H1 (cell line): Measurements from ENCODE around the gene MSH5. TPM values are rescaled to one million over a fixed set of nuclear protein-coding genes. Genes with fewer than 3 reads are reported as not detected.

Experiments used
- CTCF ChIA-PET: fragments of 300-600 bp; sonication (Branson Sonifier 250); formaldehyde crosslinking; loops from one replicate; lab custom pipeline; 2021; ENCODE audit not compliant: partially characterized antibody; lab: Charles Lee
- POLR2A ChIA-PET: fragments of 300-600 bp; sonication (Branson Sonifier 250); formaldehyde crosslinking; loops from one replicate; lab custom pipeline; 2021; ENCODE audit warnings: inconsistent platforms; ENCODE audit not compliant: partially characterized antibody; lab: Charles Lee
- DNase-seq, 2 experiments: peaks; one replicate each; pipeline versions ENCODE4 v3.0.0 to v3.0.0-alpha.2; 2010 to 2022; ENCODE audit warnings: low spot score in 2 of 2, low read depth in 1 of 2, mixed read lengths in 1 of 2
- FAIRE-seq: peaks from 2 replicates; lab custom pipeline; 2011; peaks lifted over from hg19 to GRCh38; lab: Jason Lieb, UNC
- H2AFZ ChIP-seq: 2 replicates; pipeline ENCODE4 v1.8.1; 2012; ENCODE audit warnings: low read length, inconsistent platforms
- H2AK5ac ChIP-seq: 2 replicates; pipeline ENCODE4 v1.6.1; 2013; ENCODE audit warnings: low read depth, low read length
- H2BK120ac ChIP-seq: replicated peaks from 2 replicates; pipeline ENCODE3; 2013; ENCODE audit warnings: low read depth, low read length, inconsistent platforms
- H2BK12ac ChIP-seq: 2 replicates; pipeline ENCODE4 v1.6.1; 2013; ENCODE audit warnings: low read depth, low read length
- H2BK15ac ChIP-seq: 2 replicates; pipeline ENCODE4 v1.6.1; 2013; ENCODE audit warnings: low read length
- H2BK20ac ChIP-seq: 2 replicates; pipeline ENCODE4 v1.6.1; 2013; ENCODE audit warnings: low read length
- H2BK5ac ChIP-seq: 2 replicates; pipeline ENCODE4 v1.6.1; 2013; ENCODE audit warnings: low read depth, low read length
- H3K14ac ChIP-seq: 2 replicates; pipeline ENCODE4 v1.6.1; 2013; ENCODE audit warnings: inconsistent platforms; ENCODE audit not compliant: insufficient read length
- H3K18ac ChIP-seq: 2 replicates; pipeline ENCODE4 v1.6.1; 2013; ENCODE audit warnings: low read length; ENCODE audit errors: extremely low read depth
- H3K23ac ChIP-seq: 2 replicates; pipeline ENCODE4 v1.6.1; 2013; ENCODE audit warnings: inconsistent platforms; ENCODE audit not compliant: insufficient read length
- H3K23me2 ChIP-seq: 2 replicates; pipeline ENCODE4 v1.6.1; 2013; ENCODE audit warnings: low read depth, low read length
- H3K27ac ChIP-seq: 2 replicates; pipeline ENCODE4 v1.6.1; 2011; ENCODE audit warnings: low read depth, low read length, inconsistent platforms
- H3K27me3 ChIP-seq, 4 experiments: replicated peaks in 1 of 4; 1 replicate in 1 of 4; 2 replicates in 3 of 4; pipeline versions ENCODE4 v1.6.1 to v1.8.1; 2011 to 2013; ENCODE audit warnings: low read length in 3 of 4, mild to moderate bottlenecking in 3 of 4, inconsistent platforms in 2 of 4, mixed read lengths in 2 of 4, moderate library complexity in 1 of 4; ENCODE audit not compliant: control insufficient read depth in 3 of 4, insufficient read depth in 3 of 4; ENCODE audit errors: extremely low read depth in 1 of 4
- H3K36me3 ChIP-seq, 4 experiments: 2 replicates each; pipeline versions ENCODE4 v1.6.1 to v1.8.1; 2011 to 2013; ENCODE audit warnings: mild to moderate bottlenecking in 4 of 4, low read length in 3 of 4, moderate library complexity in 2 of 4, control low read depth in 1 of 4, inconsistent platforms in 1 of 4; ENCODE audit not compliant: insufficient read depth in 4 of 4, control insufficient read depth in 2 of 4
- H3K4ac ChIP-seq: replicated peaks from 2 replicates; pipeline ENCODE3; 2013; ENCODE audit warnings: low read length, low read depth, mixed read lengths, inconsistent platforms; ENCODE audit not compliant: insufficient read length
- H3K4me1 ChIP-seq, 4 experiments: replicated peaks in 1 of 4; 1 replicate in 1 of 4; 2 replicates in 3 of 4; pipeline versions ENCODE4 v1.6.1 to v1.8.1; 2011 to 2013; ENCODE audit warnings: low read length in 3 of 4, inconsistent platforms in 2 of 4, mixed read lengths in 1 of 4; ENCODE audit not compliant: insufficient read depth in 4 of 4, control insufficient read depth in 3 of 4
- H3K4me2 ChIP-seq, 2 experiments: 2 replicates each; pipeline versions ENCODE4 v1.6.1 to v1.8.1; 2011 to 2013; ENCODE audit warnings: low read depth in 2 of 2, low read length in 2 of 2, control low read depth in 1 of 2, inconsistent platforms in 1 of 2, mild to moderate bottlenecking in 1 of 2; ENCODE audit not compliant: insufficient read depth in 1 of 2
- H3K4me3 ChIP-seq, 4 experiments: fragments of 200-600, 300-600 bp in 1 of 4; sonication (generic), shearing (Covaris generic), sonication (Bioruptor Twin) in 1 of 4; 2 replicates each; pipeline versions ENCODE4 v1.5.1 to v1.8.1; 2011 to 2016; ENCODE audit warnings: low read length in 4 of 4, low read depth in 3 of 4, control low read depth in 2 of 4, inconsistent platforms in 2 of 4, mild to moderate bottlenecking in 2 of 4, mixed read lengths in 1 of 4, moderate library complexity in 1 of 4; ENCODE audit not compliant: insufficient read depth in 2 of 4; ENCODE audit errors: extremely low read depth in 1 of 4
- H3K56ac ChIP-seq: replicated peaks from 2 replicates; pipeline ENCODE3; 2013; ENCODE audit warnings: low read depth, mild to moderate bottlenecking, mixed read lengths, low read length, inconsistent platforms; ENCODE audit not compliant: insufficient read length
- H3K79me1 ChIP-seq: 2 replicates; pipeline ENCODE4 v1.6.1; 2013; ENCODE audit warnings: low read depth, low read length, control low read depth
- H3K79me2 ChIP-seq, 2 experiments: 2 replicates each; pipeline versions ENCODE4 v1.6.1 to v1.8.1; 2012 to 2013; ENCODE audit warnings: low read length in 2 of 2, mild to moderate bottlenecking in 2 of 2, inconsistent platforms in 1 of 2; ENCODE audit not compliant: insufficient read depth in 2 of 2, control insufficient read depth in 1 of 2
- H3K9ac ChIP-seq, 4 experiments: replicated peaks in 1 of 4; 1 replicate in 1 of 4; 2 replicates in 3 of 4; pipeline versions ENCODE4 v1.6.1 to v1.8.1; 2011 to 2013; ENCODE audit warnings: low read depth in 3 of 4, low read length in 3 of 4, control low read depth in 2 of 4, mild to moderate bottlenecking in 2 of 4, moderate library complexity in 2 of 4, inconsistent platforms in 1 of 4; ENCODE audit errors: extremely low read depth in 1 of 4
- H3K9me3 ChIP-seq, 2 experiments: 2 replicates each; pipeline versions ENCODE4 v1.6.1 to v1.8.1; 2012 to 2013; ENCODE audit warnings: mild to moderate bottlenecking in 2 of 2, moderate library complexity in 2 of 2, control low read depth in 1 of 2, inconsistent platforms in 1 of 2, low read depth in 1 of 2, low read length in 1 of 2, mixed read lengths in 1 of 2; ENCODE audit not compliant: insufficient read depth in 2 of 2
- H4K20me1 ChIP-seq, 2 experiments: replicated peaks in 1 of 2; 2 replicates each; pipeline versions ENCODE3 to v1.8.1; 2011 to 2013; ENCODE audit warnings: inconsistent platforms in 2 of 2, low read length in 2 of 2, mild to moderate bottlenecking in 1 of 2; ENCODE audit not compliant: insufficient read depth in 2 of 2, control insufficient read depth in 1 of 2
- H4K5ac ChIP-seq: 2 replicates; pipeline ENCODE4 v1.6.1; 2013; ENCODE audit warnings: low read length, low read depth, mixed read lengths, inconsistent platforms; ENCODE audit not compliant: insufficient read length
- H4K8ac ChIP-seq: 2 replicates; pipeline ENCODE4 v1.8.0; 2013; ENCODE audit warnings: mild to moderate bottlenecking, moderate library complexity, low read length, inconsistent platforms; ENCODE audit not compliant: insufficient read depth; ENCODE audit errors: extremely low read depth
- H4K91ac ChIP-seq: replicated peaks from 2 replicates; pipeline ENCODE3; 2013; ENCODE audit warnings: low read length, mixed read lengths, inconsistent platforms; ENCODE audit not compliant: insufficient read length
- CTBP2 ChIP-seq: IDR thresholded peaks from 2 replicates; pipeline ENCODE4 v1.7.0; 2011; ENCODE audit warnings: borderline replicate concordance, mild to moderate bottlenecking, moderate library complexity, mixed read lengths, low read length; ENCODE audit not compliant: insufficient read depth, insufficient read length
- EGR1 ChIP-seq: IDR thresholded peaks from 2 replicates; pipeline ENCODE4 v1.6.1; 2011; ENCODE audit warnings: low read depth, low read length, borderline replicate concordance
- FOSL1 ChIP-seq: IDR thresholded peaks from 2 replicates; pipeline ENCODE4 v1.6.1; 2011; ENCODE audit warnings: mild to moderate bottlenecking, low read depth, low read length, moderate library complexity; ENCODE audit not compliant: insufficient read depth
- KDM1A ChIP-seq: fragments of 200-600, 300-600 bp; sonication (generic); IDR thresholded peaks from 2 replicates; pipeline ENCODE4 v1.7.1; 2016; ENCODE audit warnings: mild to moderate bottlenecking, low read length, borderline replicate concordance
- KDM5A ChIP-seq: fragments of 200-600 bp; IDR thresholded peaks from 2 replicates; pipeline ENCODE4 v1.7.1; 2012; ENCODE audit warnings: mild to moderate bottlenecking, low read length, inconsistent platforms, mixed read lengths
- PHF8 ChIP-seq: fragments of 200-600 bp; sonication (generic); conservative IDR thresholded peaks from 2 replicates; pipeline ENCODE4 v1.7.1; 2012; ENCODE audit warnings: low read depth, mild to moderate bottlenecking, inconsistent platforms, low read length, moderate library complexity
- RXRA ChIP-seq: IDR thresholded peaks from 2 replicates; pipeline ENCODE4 v1.6.1; 2011; ENCODE audit warnings: low read depth, mild to moderate bottlenecking, low read length, moderate library complexity; ENCODE audit not compliant: insufficient read depth
- SIX5 ChIP-seq: IDR thresholded peaks from 2 replicates; pipeline ENCODE4 v1.6.1; 2011; ENCODE audit warnings: mild to moderate bottlenecking, low read depth, low read length
- SUZ12 ChIP-seq: fragments of 200-600 bp; sonication (generic); IDR thresholded peaks from 2 replicates; pipeline ENCODE4 v1.6.1; 2012; ENCODE audit warnings: mild to moderate bottlenecking, inconsistent platforms, low read length, moderate library complexity, mixed read lengths
- TBP ChIP-seq: IDR thresholded peaks from 2 replicates; pipeline ENCODE4 v1.6.1; 2011; ENCODE audit warnings: low read depth, low read length, improper control_type of control experiment
- WGBS, 2 experiments: shearing (Covaris generic) in 1 of 2; methylation state at CpG; one replicate each; pipeline versions ENCODE4 v1.1.6 to v1.1.7; 2013 to 2015; ENCODE audit warnings: low lambda C conversion rate in 2 of 2, mixed read lengths in 2 of 2, inconsistent platforms in 1 of 2, low coverage in 1 of 2, missing lambda C conversion rate in 1 of 2; ENCODE audit not compliant: insufficient replicate concordance in 2 of 2, insufficient coverage in 1 of 2, insufficient read length in 1 of 2; ENCODE audit errors: extremely low coverage in 1 of 2, missing lambda C conversion rate in 1 of 2; 5-methylcytosine and 5-hydroxymethylcytosine counted together
- polyA plus RNA-seq, 7 experiments: library from polyadenylated mRNA; depleted of rRNA in 3 of 7; stranded (reverse) in 5 of 7; unstranded in 2 of 7; fragments of >200 nt in 5 of 7; fragments of 200-250 nt in 2 of 7; gene quantifications; 1 replicate in 5 of 7; 2 replicates in 1 of 7; 4 replicates in 1 of 7; pipeline versions ENCODE4 v1.2.1 to v1.2.3, GENCODE V29; 2011 to 2013; ENCODE audit warnings: missing spikeins in 2 of 7, mixed read lengths in 2 of 7
- total RNA-seq: library from RNA; stranded (reverse); fragmentation: NEBNext Ultra II Directional; extraction: Animal tissue kit (Norgen Biotek cat#: 25700); gene quantifications from 2 replicates; pipeline ENCODE4 v1.2.1, GENCODE V29; 2021
- TF ChIP-seq, protein P1 (sequence below): IDR thresholded peaks from 2 replicates; pipeline ENCODE4 v1.6.1; 2012; ENCODE audit warnings: inconsistent platforms

MSH5 gene
- total and polyA plus RNA-seq, 2 of the 8 experiments (the other 6 are each of a cell fraction or from before 2014, with no cell fraction given) = 25.3 to 26.5 TPM

DNA sequence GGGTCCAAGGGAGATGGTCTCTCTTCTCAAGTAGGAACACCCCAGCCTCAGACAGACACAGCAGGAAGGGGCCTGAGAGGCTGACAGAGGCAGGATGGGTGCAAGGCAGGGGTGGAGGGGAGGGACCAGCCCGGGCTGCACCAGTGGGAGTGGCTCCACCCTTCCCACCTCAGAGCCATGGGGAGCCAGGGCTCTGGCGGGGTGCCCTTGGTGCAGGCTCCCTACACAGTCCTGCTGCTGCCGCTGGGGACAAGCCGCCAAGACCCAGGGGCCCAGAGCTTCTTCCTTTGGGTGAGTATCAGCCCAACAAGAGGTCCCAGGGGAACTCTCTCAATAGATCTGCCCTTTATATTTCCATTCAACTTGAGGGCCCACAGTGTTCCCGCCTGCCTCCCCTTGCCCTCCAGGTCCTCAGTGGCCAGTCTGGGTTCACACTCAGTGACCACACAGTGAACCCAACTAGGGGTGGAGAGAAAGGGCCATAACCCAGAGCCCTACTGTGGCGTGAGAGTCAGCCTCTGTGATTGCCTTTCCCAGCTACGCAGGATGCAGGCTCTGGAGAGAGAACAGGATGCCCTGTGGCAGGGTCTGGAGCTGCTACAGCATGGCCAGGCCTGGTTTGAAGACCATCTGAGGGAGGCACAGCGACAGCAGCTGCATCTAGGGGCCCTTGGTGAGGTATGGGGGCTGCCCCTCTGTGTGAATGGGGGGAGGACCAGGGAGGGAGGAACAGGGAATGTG is 23.2 kb downstream of the MSH5 start:
- Histone ChIP-seq H3K36me3 (peaks cover 0 to 16% (median 1%) of the 10 kb centered on the region in 4 experiments; a peak in 3 of 8 replicates), H3K27ac (0 out of 2 replicates have a peak overlapping the region, but pooled peaks have one; percentile 32), H2BK20ac (no peak overlapping the region), H2BK15ac (0 out of 2 replicates have a peak overlapping the region, but pooled peaks have one; percentile 12), H4K20me1 (no peaks in the 10 kb centered on the region), H3K79me1 (no peaks in the 10 kb centered on the region), H2AFZ (no peak overlapping the region), H4K91ac (peak overlapping the region; percentile 31), H4K8ac (no peak overlapping the region; the same call in 1 of the 2 replicates), H2BK120ac (no peak overlapping the region), H4K5ac (no peak overlapping the region), H3K14ac (no peak overlapping the region), H3K27me3 (no peaks in the 10 kb centered on the region), H3K4me3 (no peak overlapping the region), H3K23me2 (peaks cover 3% of the 10 kb centered on the region; the same call in 1 of the 2 replicates), H3K4ac (no peak overlapping the region), H3K4me1 (peaks cover 0 to 11% (median under 1%) of the 10 kb centered on the region in 4 experiments; a peak in 4 of 7 replicates), H3K23ac (no peak overlapping the region), H3K4me2 (peak overlapping the region in 1 of 2 experiments; percentile 6; a peak in 1 of 4 replicates), H3K79me2 (no peaks in the 10 kb centered on the region), H2BK5ac (peak overlapping the region; percentile 20; the same call in 1 of the 2 replicates), H3K9ac (no peak overlapping the region; a peak in 1 of 7 replicates), H3K18ac (no peak overlapping the region), H2AK5ac (no peak overlapping the region), H3K56ac (no peak overlapping the region), H2BK12ac (no peak overlapping the region), H3K9me3 (no peaks in the 10 kb centered on the region)
- DNase-seq (no peak), FAIRE-seq (no peak)
- POLR2A ChIA-PET = interaction anchor here (0.6 to 1.6 kb wide), 12 partner anchors 10 to 102 kb away, joined by 3 to 12 read pairs (median 3); partner anchors contain the start of genes ABHD16A, C6orf47, CLIC1 and DDAH2
- WGBS, 2 experiments = 91% methylated on average over 8 of the region's 8 CpGs; no CpG with 5 or more reads in 1 of the 2 experiments
- CTCF ChIA-PET = interaction anchor here (0.8 to 1.6 kb wide), 9 partner anchors 10 to 133 kb away, joined by 3 to 5 read pairs (median 3); partner anchors contain the start of genes CLIC1 and VWA7
- TF ChIP-seq CTBP2 = no peak
- TF ChIP-seq, protein P1, sequence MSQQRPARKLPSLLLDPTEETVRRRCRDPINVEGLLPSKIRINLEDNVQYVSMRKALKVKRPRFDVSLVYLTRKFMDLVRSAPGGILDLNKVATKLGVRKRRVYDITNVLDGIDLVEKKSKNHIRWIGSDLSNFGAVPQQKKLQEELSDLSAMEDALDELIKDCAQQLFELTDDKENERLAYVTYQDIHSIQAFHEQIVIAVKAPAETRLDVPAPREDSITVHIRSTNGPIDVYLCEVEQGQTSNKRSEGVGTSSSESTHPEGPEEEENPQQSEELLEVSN = no peak
- TF ChIP-seq KDM5A = no peak
- TF ChIP-seq SIX5 = no peak
- TF ChIP-seq RXRA = no peak
- TF ChIP-seq TBP = no peak
- TF ChIP-seq FOSL1 = no peak
- TF ChIP-seq SUZ12 = no peak
- no peak for TF ChIP-seq KDM1A
- TF ChIP-seq PHF8 = no peak
- TF ChIP-seq EGR1 = no peak
